BLaER1 (cell line): Measurements from ENCODE around the gene FAM110A.

ENCODE experiments used
- H3K27ac ChIP-seq: shearing (Covaris generic); formaldehyde crosslinking; 2 replicates; pipeline ENCODE4 v1.8.1; 2022
- H3K27me3 ChIP-seq: shearing (Covaris generic); formaldehyde crosslinking; 2 replicates; pipeline ENCODE4 v1.8.1; 2022
- H3K36me3 ChIP-seq: shearing (Covaris generic); formaldehyde crosslinking; 2 replicates; pipeline ENCODE4 v1.8.1; 2022
- H3K4me1 ChIP-seq: shearing (Covaris generic); formaldehyde crosslinking; 2 replicates; pipeline ENCODE4 v1.8.1; 2022
- H3K4me2 ChIP-seq: shearing (Covaris generic); formaldehyde crosslinking; 2 replicates; pipeline ENCODE4 v1.8.1; 2022
- H3K4me3 ChIP-seq: shearing (Covaris generic); formaldehyde crosslinking; 2 replicates; pipeline ENCODE4 v1.8.1; 2022
- H3K9ac ChIP-seq: shearing (Covaris generic); formaldehyde crosslinking; 2 replicates; pipeline ENCODE4 v1.8.1; 2022
- H3K9me3 ChIP-seq: shearing (Covaris generic); formaldehyde crosslinking; 2 replicates; pipeline ENCODE4 v1.8.1; 2022
- H4K20me1 ChIP-seq: shearing (Covaris generic); formaldehyde crosslinking; 2 replicates; pipeline ENCODE4 v1.8.1; 2022
- Cebpa-rat ChIP-seq: shearing (Covaris generic); IDR thresholded peaks from 2 replicates; pipeline ENCODE4 v1.8.1; 2022

The FAM110A gene

DNA sequence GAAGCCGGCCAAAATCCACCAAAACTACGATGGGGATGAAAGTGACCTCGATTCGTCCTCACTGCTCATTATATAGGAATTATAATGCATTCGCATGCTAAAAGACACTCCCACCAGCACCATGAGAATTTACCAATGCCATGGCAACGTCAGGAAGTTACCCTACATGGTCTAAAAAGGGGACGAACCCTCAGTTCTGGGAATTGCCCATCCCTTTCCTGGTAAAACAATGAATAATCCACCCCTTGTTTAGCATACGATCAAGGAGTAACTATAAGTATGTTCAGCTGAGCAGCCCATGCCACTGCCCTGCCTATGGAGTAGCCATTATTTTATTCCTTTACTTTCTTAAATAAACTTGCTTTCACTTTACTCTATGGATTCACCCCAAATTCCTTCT is 20.1 kb upstream of the FAM110A start:
- H3K4me2 ChIP-seq, result no peak overlapping the region
- H3K9ac ChIP-seq, result no peak overlapping the region
- no peaks in the 10 kb centered on the region for H3K27me3 ChIP-seq
- TF ChIP-seq Cebpa-rat, result no peak
- H3K27ac ChIP-seq, result no peak overlapping the region
- peaks cover 14% of the 10 kb centered on the region for H3K9me3 ChIP-seq
- no peaks in the 10 kb centered on the region for H3K4me1 ChIP-seq
- H4K20me1 ChIP-seq, result no peaks in the 10 kb centered on the region
- no peak overlapping the region for H3K4me3 ChIP-seq
- H3K36me3 ChIP-seq, result no peaks in the 10 kb centered on the region

DNA sequence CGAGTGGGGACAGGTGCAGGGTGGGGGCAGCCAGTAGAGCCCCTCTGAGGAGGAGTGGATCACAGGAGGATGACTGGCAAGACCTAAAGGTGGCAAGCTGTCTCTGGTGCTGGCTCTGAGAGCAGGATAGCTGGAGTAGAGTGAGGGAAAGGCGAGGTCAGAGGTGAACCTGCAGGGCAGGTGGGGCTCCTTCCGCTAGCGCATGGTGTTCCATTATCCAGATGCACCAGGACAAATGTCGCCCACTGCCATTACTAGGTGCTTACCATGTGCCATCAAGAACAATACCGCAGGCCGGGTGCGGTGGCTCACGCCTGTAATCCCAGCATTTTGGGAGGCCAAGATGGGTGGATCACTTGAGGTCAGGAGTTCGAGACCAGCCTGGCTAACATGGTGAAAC is 18.3 kb upstream of the FAM110A start:
- Histone ChIP-seq H4K20me1 (no peaks in the 10 kb centered on the region), H3K27ac (no peak overlapping the region), H3K9ac (no peak overlapping the region), H3K9me3 (no peaks in the 10 kb centered on the region; the same call in 1 of the 2 replicates), H3K4me2 (no peak overlapping the region), H3K4me1 (no peaks in the 10 kb centered on the region), H3K36me3 (no peaks in the 10 kb centered on the region), H3K27me3 (no peaks in the 10 kb centered on the region), H3K4me3 (no peak overlapping the region)
- TF ChIP-seq Cebpa-rat, result no peak

DNA sequence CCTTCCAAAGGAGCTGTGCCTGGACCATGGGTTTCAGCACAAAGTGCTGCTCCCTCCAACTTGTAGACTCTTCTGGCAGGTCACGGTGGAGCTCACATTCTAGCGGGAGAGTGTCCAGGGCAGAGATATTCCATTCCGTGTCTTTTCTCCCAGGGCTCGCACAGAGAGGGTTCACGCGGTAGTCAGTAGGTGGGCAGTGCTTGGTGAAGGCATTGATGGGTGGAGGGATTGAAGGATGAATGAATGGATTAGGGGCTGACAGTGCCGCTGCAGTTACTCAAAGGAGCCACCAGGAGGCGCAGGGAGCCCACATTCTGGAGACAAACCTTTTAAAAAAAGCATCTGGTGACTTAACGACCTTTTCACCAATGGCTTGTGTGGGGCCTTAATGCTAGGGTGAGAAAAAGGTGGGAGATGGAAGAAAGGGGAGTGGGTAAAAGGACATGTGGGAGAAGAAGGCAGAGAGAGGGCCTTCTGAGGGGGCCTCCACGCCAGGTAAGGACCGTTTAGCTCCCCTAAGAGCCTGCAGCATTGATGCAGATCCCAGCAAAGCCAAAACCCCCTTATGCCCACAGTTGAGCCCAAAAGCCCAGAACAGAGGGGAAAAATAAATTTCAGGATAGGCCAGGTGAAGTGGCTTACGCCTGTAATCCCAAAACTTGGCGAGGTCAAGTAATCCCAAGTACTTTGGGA is 17.5 kb upstream of the FAM110A start:
- H3K9ac ChIP-seq, result no peak overlapping the region
- TF ChIP-seq Cebpa-rat, result no peak
- no peak overlapping the region for H3K4me3 ChIP-seq
- no peaks in the 10 kb centered on the region for H3K27me3 ChIP-seq
- H3K36me3 ChIP-seq, result no peaks in the 10 kb centered on the region
- H4K20me1 ChIP-seq, result no peaks in the 10 kb centered on the region
- no peak overlapping the region for H3K4me2 ChIP-seq
- no peaks in the 10 kb centered on the region for H3K4me1 ChIP-seq
- H3K27ac ChIP-seq, result no peak overlapping the region
- no peaks in the 10 kb centered on the region; the same call in 1 of the 2 replicates for H3K9me3 ChIP-seq

GRCh38 chr20:818001-818664 is 15.4 kb upstream of the FAM110A start:
- Histone ChIP-seq H3K36me3 (no peaks in the 10 kb centered on the region), H4K20me1 (no peaks in the 10 kb centered on the region), H3K4me3 (no peak overlapping the region), H3K4me2 (no peak overlapping the region), H3K9me3 (no peaks in the 10 kb centered on the region; the same call in 1 of the 2 replicates), H3K27me3 (no peaks in the 10 kb centered on the region), H3K9ac (no peak overlapping the region), H3K27ac (no peak overlapping the region), H3K4me1 (peaks cover 9% of the 10 kb centered on the region)
- TF ChIP-seq Cebpa-rat, result no peak

- TF ChIP-seq Cebpa-rat, result no peak
- no peak overlapping the region; the same call in 1 of the 2 replicates for H3K4me2 ChIP-seq
- no peaks in the 10 kb centered on the region for H3K27me3 ChIP-seq
- H3K4me1 ChIP-seq, result peaks cover 19% of the 10 kb centered on the region
- no peak overlapping the region for H3K4me3 ChIP-seq
- no peaks in the 10 kb centered on the region for H3K36me3 ChIP-seq
- H3K27ac ChIP-seq, result no peak overlapping the region
- no peaks in the 10 kb centered on the region for H4K20me1 ChIP-seq
- no peak overlapping the region for H3K9ac ChIP-seq
- no peaks in the 10 kb centered on the region; the same call in 1 of the 2 replicates for H3K9me3 ChIP-seq
Observed at GRCh38 chr20:819680-820322, 13.7 kb upstream of the FAM110A start.

DNA sequence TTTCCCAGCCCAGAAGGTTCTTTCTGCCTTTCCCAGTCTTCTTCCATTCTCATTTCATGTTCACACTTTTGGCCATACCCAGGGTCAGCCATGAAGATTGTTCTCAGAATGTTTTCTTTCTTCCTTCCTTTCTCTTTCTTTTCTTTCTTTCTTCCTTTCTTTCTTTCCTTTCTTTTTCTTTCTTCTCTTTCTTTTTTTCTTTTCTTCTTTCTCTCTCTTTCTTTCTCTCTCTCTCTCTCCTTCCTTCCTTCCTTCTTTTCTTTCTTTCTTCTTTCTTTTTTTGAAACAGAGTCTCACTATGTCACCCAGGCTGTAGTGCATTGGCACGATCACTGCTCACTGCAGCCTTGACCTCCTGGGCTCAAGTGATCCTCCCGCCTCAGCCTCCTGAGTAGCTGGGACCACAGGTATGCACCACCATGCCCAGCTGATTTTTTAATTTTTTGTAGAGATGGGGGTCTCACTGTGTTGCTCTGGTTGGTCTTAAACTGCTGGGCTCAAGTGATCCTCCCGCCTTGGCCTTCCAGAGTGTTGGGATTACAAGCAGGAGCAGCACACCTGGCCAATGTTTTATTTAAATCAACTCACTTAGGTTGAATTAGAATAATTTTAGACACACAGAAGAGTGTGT is 13.1 kb upstream of the FAM110A start:
- Histone ChIP-seq H3K36me3 (no peaks in the 10 kb centered on the region), H3K27me3 (no peaks in the 10 kb centered on the region), H3K4me2 (no peak overlapping the region), H3K9me3 (no peaks in the 10 kb centered on the region; the same call in 1 of the 2 replicates), H3K27ac (no peak overlapping the region), H3K9ac (no peak overlapping the region), H4K20me1 (no peaks in the 10 kb centered on the region), H3K4me3 (no peak overlapping the region), H3K4me1 (peaks cover 25% of the 10 kb centered on the region)
- no peak for TF ChIP-seq Cebpa-rat

DNA sequence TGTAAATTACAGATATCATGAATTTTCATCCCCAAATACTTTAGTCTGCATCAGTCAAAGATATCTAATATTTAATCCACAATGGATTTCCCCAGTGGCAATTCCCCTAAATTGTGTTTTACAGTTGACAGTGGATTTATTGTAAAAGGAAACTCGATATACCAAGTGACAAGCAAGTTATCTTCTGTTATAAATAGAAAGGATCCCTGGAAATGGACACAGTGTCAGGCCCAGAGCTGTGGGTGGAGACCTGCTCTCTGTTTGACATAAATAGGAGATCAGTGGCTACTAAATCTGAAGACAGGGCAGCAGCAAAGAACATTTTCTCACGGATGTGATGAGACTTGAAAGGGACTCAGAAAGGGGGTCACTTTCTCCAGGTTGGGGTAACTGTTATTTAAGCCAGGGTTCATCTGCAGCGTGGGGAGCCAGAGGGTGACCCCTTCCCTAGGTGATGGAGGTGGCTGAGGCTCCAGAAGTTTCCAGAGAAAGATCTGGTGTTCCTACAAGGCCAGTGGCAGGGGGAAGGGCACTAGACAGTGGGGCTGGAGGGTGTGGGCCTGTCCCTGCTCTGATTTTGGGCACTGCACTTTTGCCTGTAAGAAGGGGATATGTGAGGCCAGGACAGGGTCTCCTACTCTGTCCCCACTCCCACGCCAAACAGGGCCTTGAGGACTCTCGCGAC is 12.3 kb upstream of the FAM110A start:
- Histone ChIP-seq H3K4me3 (no peak overlapping the region), H3K27ac (no peak overlapping the region), H3K9me3 (peaks cover 3% of the 10 kb centered on the region), H3K4me1 (peaks cover 33% of the 10 kb centered on the region), H3K27me3 (no peaks in the 10 kb centered on the region), H4K20me1 (no peaks in the 10 kb centered on the region), H3K9ac (no peak overlapping the region), H3K36me3 (no peaks in the 10 kb centered on the region), H3K4me2 (no peak overlapping the region)
- no peak for TF ChIP-seq Cebpa-rat

DNA sequence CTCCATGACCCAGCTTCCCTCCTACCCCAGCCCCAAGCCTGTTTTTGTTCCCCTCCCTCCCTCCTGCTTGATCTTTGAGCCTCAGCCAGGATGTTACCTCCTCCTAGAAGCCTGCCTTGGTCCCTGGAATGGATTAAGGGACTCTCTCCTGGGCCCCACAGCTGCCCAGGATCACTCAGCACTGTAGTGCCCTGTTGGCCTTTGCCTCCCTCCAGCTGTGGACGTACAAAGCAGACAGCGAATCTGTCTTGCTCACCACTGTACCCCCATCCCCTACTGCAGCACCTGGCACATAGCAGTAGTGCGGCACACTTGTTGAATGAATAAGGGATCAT is 11.8 kb upstream of the FAM110A start:
- TF ChIP-seq Cebpa-rat, result no peak
- H3K27ac ChIP-seq, result no peak overlapping the region

More for the DNA sequence above, 11.8 kb upstream of the FAM110A start:
- Histone ChIP-seq H3K36me3 (no peaks in the 10 kb centered on the region), H3K27me3 (no peaks in the 10 kb centered on the region), H3K4me2 (no peak overlapping the region), H3K9ac (no peak overlapping the region), H3K4me3 (no peak overlapping the region), H3K9me3 (peaks cover 8% of the 10 kb centered on the region), H4K20me1 (no peaks in the 10 kb centered on the region), H3K4me1 (peaks cover 38% of the 10 kb centered on the region)
